K562 (cell line): ENCODE data around the gene CELA3A. TPM values are rescaled to one million over a fixed set of nuclear protein-coding genes. Genes with fewer than 3 reads are reported as not detected.

ENCODE experiments used
- ATAC-seq: fragments of 200-7000 bp; cut with Tn5 transposase; 3 replicates; pipeline ENCODE4 v1.9.1; 2020; ENCODE audit warnings: moderate library complexity
- BruUV-seq: library from RNA; stranded (reverse); fragments of 400-500 nt; replicated peaks from 2 replicates; lab custom pipeline; 2021; lab: Mats Ljungman, UMichigan
- CTCF ChIA-PET: fragments of 300-600 bp; formaldehyde crosslinking; extraction: SDS; loops from one replicate; lab custom pipeline; 2021; ENCODE audit warnings: low intra/inter-chr PET ratio; lab: Yijun Ruan, JAX
- POLR2A ChIA-PET: fragments of 300-600, 350-650 bp; sonication (Branson Sonifier 250); formaldehyde crosslinking; extraction: SDS; loops from one replicate; lab custom pipeline; 2021; ENCODE audit warnings: antibody characterized with exemption, inconsistent platforms; lab: Yijun Ruan, JAX
- DNase-seq, 4 experiments: peaks; one replicate each; pipeline versions ENCODE4 v3.0.0 to v3.0.0-alpha.2; 2011 to 2018; ENCODE audit warnings: low spot score in 3 of 4, mixed read lengths in 3 of 4; ENCODE audit errors: extremely low read depth in 1 of 4
- FAIRE-seq: peaks from 2 replicates; lab custom pipeline; 2011; peaks lifted over from hg19 to GRCh38; lab: Jason Lieb, UNC
- H2AFZ ChIP-seq: 2 replicates; pipeline ENCODE4 v1.6.0; 2011; ENCODE audit warnings: low read depth, low read length, control low read depth, inconsistent platforms
- H3K27ac ChIP-seq: fragments of 200-600 bp; 3 replicates; pipeline ENCODE4 v1.8.0; 2011; ENCODE audit warnings: low read depth, mild to moderate bottlenecking, control low read depth, inconsistent platforms, low read length, moderate library complexity, mixed read lengths; ENCODE audit errors: extremely low read depth
- H3K27me3 ChIP-seq, 2 experiments: fragments of 300-600 bp in 1 of 2; 2 replicates in 1 of 2; 3 replicates in 1 of 2; pipeline versions ENCODE4 v1.6.0 to v1.8.0; 2011; ENCODE audit warnings: inconsistent platforms in 2 of 2, low read length in 2 of 2, mild to moderate bottlenecking in 1 of 2, mixed read lengths in 1 of 2, moderate library complexity in 1 of 2; ENCODE audit not compliant: control insufficient read depth in 2 of 2, insufficient read depth in 2 of 2
- H3K36me3 ChIP-seq: fragments of 300-600 bp; 3 replicates; pipeline ENCODE4 v1.8.0; 2011; ENCODE audit warnings: mild to moderate bottlenecking, low read length, inconsistent platforms; ENCODE audit not compliant: control insufficient read depth, insufficient read depth
- H3K4me1 ChIP-seq, 2 experiments: fragments of 200-600 bp in 1 of 2; replicated peaks in 1 of 2; 2 replicates in 1 of 2; 3 replicates in 1 of 2; pipeline versions ENCODE4 v1.5.1 to v1.8.0; 2011; ENCODE audit warnings: inconsistent platforms in 2 of 2, low read length in 2 of 2, mild to moderate bottlenecking in 1 of 2, mixed read lengths in 1 of 2, moderate library complexity in 1 of 2; ENCODE audit not compliant: control insufficient read depth in 2 of 2, insufficient read depth in 2 of 2
- H3K4me2 ChIP-seq: 2 replicates; pipeline ENCODE4 v1.6.1; 2011; ENCODE audit warnings: low read length, control low read depth, inconsistent platforms, mixed read lengths; ENCODE audit not compliant: insufficient read depth
- H3K4me3 ChIP-seq: fragments of 200-600 bp; sonication (generic), shearing (Covaris generic); 2 replicates; pipeline ENCODE4 v1.5.1; 2016; ENCODE audit warnings: control low read depth, inconsistent platforms
- H3K79me2 ChIP-seq: fragments of 200-600 bp; 3 replicates; pipeline ENCODE4 v1.8.0; 2011; ENCODE audit warnings: low read length, inconsistent platforms; ENCODE audit not compliant: control insufficient read depth, insufficient read depth
- H3K9ac ChIP-seq, 2 experiments: 2 replicates each; pipeline versions ENCODE4 v1.6.0 to v1.6.1; 2011; ENCODE audit warnings: low read depth in 2 of 2, low read length in 2 of 2, control low read depth in 1 of 2, inconsistent platforms in 1 of 2, mild to moderate bottlenecking in 1 of 2, mixed read lengths in 1 of 2; ENCODE audit not compliant: insufficient read depth in 1 of 2
- H3K9me1 ChIP-seq: one replicate; pipeline ENCODE4 v1.6.0; 2011; ENCODE audit warnings: inconsistent platforms, mild to moderate bottlenecking, low read length, moderate library complexity; ENCODE audit not compliant: control insufficient read depth, insufficient read depth
- H3K9me3 ChIP-seq: replicated peaks from 2 replicates; pipeline ENCODE4 v1.5.1; 2011; ENCODE audit warnings: low read depth, low read length, inconsistent platforms; ENCODE audit not compliant: control insufficient read depth, insufficient read depth
- H4K20me1 ChIP-seq: replicated peaks from 2 replicates; pipeline ENCODE4 v1.6.1; 2011; ENCODE audit warnings: low read length, inconsistent platforms, mixed read lengths; ENCODE audit not compliant: control insufficient read depth, insufficient read depth
- ATF1 ChIP-seq, 2 experiments: fragments of 450-650 bp in 1 of 2; IDR thresholded peaks; 2 replicates each; pipeline ENCODE4 v1.6.1; 2016; ENCODE audit warnings: missing compliant biosample characterization in 1 of 2, missing genetic modification characterization in 1 of 2
- BRCA1 ChIP-seq, 2 experiments: fragments of 450-650 bp in 1 of 2; sonication (generic) in 1 of 2; formaldehyde crosslinking in 1 of 2; IDR thresholded peaks; 2 replicates each; pipeline versions ENCODE4 v1.5.0 to v1.6.1; 2017 to 2020; ENCODE audit warnings: mild to moderate bottlenecking in 1 of 2, missing genetic modification reagents in 1 of 2
- DPF2 ChIP-seq: fragments of 450-650 bp; IDR thresholded peaks from 2 replicates; pipeline ENCODE4 v1.6.1; 2016
- EP300 ChIP-seq: IDR thresholded peaks from 2 replicates; pipeline ENCODE4 v1.6.1; 2012; ENCODE audit warnings: low read length, improper control_type of control experiment
- FOXK2 ChIP-seq, 2 experiments: fragments of 450-650 bp; IDR thresholded peaks in 1 of 2; conservative IDR thresholded peaks in 1 of 2; 2 replicates each; pipeline ENCODE4 v1.6.1; 2016; ENCODE audit warnings: low read depth in 2 of 2, mild to moderate bottlenecking in 1 of 2
- KHSRP ChIP-seq: fragments of 450-650 bp; IDR thresholded peaks from 2 replicates; pipeline ENCODE4 v1.6.1; 2017
- KLF1 ChIP-seq: fragments of 450-650 bp; IDR thresholded peaks from 2 replicates; pipeline ENCODE4 v1.6.1; 2016; ENCODE audit warnings: missing genetic modification characterization, missing compliant biosample characterization
- NCOA6 ChIP-seq: fragments of 450-650 bp; IDR thresholded peaks from 2 replicates; pipeline ENCODE4 v1.6.1; 2017; ENCODE audit warnings: mild to moderate bottlenecking
- PHTF2 ChIP-seq: fragments of 250-450 bp; sonication (Bioruptor Pico); IDR thresholded peaks from 2 replicates; pipeline ENCODE4 v1.5.0; 2021; ENCODE audit warnings: mild to moderate bottlenecking
- RB1 ChIP-seq: fragments of 450-650 bp; IDR thresholded peaks from 2 replicates; pipeline ENCODE4 v1.6.1; 2017; ENCODE audit warnings: low read depth, mild to moderate bottlenecking
- TARDBP ChIP-seq: fragments of 450-650 bp; IDR thresholded peaks from 2 replicates; pipeline ENCODE4 v1.6.1; 2016
- TEAD4 ChIP-seq, 2 experiments: sonication (generic) in 1 of 2; formaldehyde crosslinking in 1 of 2; IDR thresholded peaks; 2 replicates each; pipeline versions ENCODE4 v1.6.1 to v1.8.0; 2012 to 2022; ENCODE audit warnings: borderline replicate concordance in 1 of 2, inconsistent platforms in 1 of 2, low read length in 1 of 2, mild to moderate bottlenecking in 1 of 2, missing genetic modification reagents in 1 of 2
- TRIM28 ChIP-seq: fragments of 450-650 bp; IDR thresholded peaks from 2 replicates; pipeline ENCODE4 v1.6.1; 2017
- ZC3H11A ChIP-seq: IDR thresholded peaks from 2 replicates; pipeline ENCODE4 v1.6.1; 2012; ENCODE audit warnings: low read depth, low read length, improper control_type of control experiment
- ZNF324 ChIP-seq: fragments of 250-450 bp; sonication (Bioruptor Pico); IDR thresholded peaks from 2 replicates; pipeline ENCODE4 v1.4.0; 2020; ENCODE audit warnings: mild to moderate bottlenecking
- WGBS: fragments of 100-300 bp; shearing (Covaris generic); methylation state at CpG from one replicate; pipeline ENCODE4 v1.1.6; 2016; ENCODE audit warnings: low coverage, mixed read lengths; ENCODE audit not compliant: insufficient coverage; ENCODE audit errors: missing lambda C conversion rate; 5-methylcytosine and 5-hydroxymethylcytosine counted together
- in situ Hi-C: fragments of 300-500 bp; cut with MboI; formaldehyde crosslinking; loops from 4 replicates; pipeline ENCODE4 v1.15.0; 2018; ENCODE audit warnings: inconsistent platforms, mixed read lengths
- intact Hi-C: fragments of 100-400 bp; cut with micrococcal nuclease; formaldehyde crosslinking; loops from 2 replicates; pipeline ENCODE4 v1.14.2; 2022
- polyA plus RNA-seq, 8 experiments: library from polyadenylated mRNA; depleted of rRNA in 4 of 8; stranded (reverse) in 5 of 8; unstranded in 3 of 8; fragments of >200 nt; fragmentation: Nextera tagmentation in 2 of 8; fragmentation: Illumina TruSeq in 1 of 8; extraction: Ambion mirVana in 2 of 8; extraction: Trizol in 1 of 8; gene quantifications; 2 replicates each; pipeline versions ENCODE4 v1.2.1 to v1.2.3, GENCODE V29; 2011 to 2014; ENCODE audit warnings: inconsistent platforms in 1 of 8, missing spikeins in 1 of 8
- total RNA-seq, 7 experiments: library from RNA; depleted of rRNA in 6 of 7; stranded (reverse); fragments of >200 nt in 6 of 7; fragmentation: Illumina TruSeq in 2 of 7; extraction: Trizol in 2 of 7; gene quantifications; 2 replicates each; pipeline versions ENCODE4 v1.2.1 to v1.2.3, GENCODE V29; 2011 to 2021; ENCODE audit warnings: low replicate concordance in 1 of 7
- TF ChIP-seq, protein P1 (sequence below): sonication (generic); formaldehyde crosslinking; IDR thresholded peaks from 2 replicates; pipeline ENCODE4 v1.8.0; 2022; ENCODE audit warnings: missing genetic modification reagents, mild to moderate bottlenecking, moderate library complexity, borderline replicate concordance

CELA3A gene
- total and polyA plus RNA-seq, 9 of the 15 experiments (the other 6 are each of a cell fraction or from before 2014, with no cell fraction given), result 5.4 TPM; not detected in 8

- intact Hi-C loops (loop anchor here (1.0 to 10.0 kb wide), 6 partner anchors 57 to 449 kb away; no protein-coding TSS in a partner anchor), in situ Hi-C loops (no loop called here)
- no peak overlapping the region; the same call in 2 of the 3 replicates for H3K27ac ChIP-seq
- BruUV-seq, result no TSS peak
- 0 out of 2 replicates have a peak overlapping the region, but pooled peaks have one; percentile 27 for H3K4me2 ChIP-seq
- FAIRE-seq (peak; percentile 97), DNase-seq (peak; percentile 87 to 93 (median 89)), ATAC-seq (peak; percentile 97)
- H3K4me3 ChIP-seq, result no peak overlapping the region
- H3K4me1 ChIP-seq, result peaks cover 4 to 9% of the 10 kb centered on the region in 2 experiments; a peak in 3 of 5 replicates
- ChIA-PET CTCF (interaction anchor here (0.6 to 1.1 kb wide), 6 partner anchors 8 to 301 kb away, joined by 3 to 7 read pairs (median 3); no protein-coding TSS in a partner anchor), POLR2A (interaction anchor here (1.0 kb wide), 1 partner anchor 301 kb away, joined by 3 read pairs; no protein-coding TSS in a partner anchor)
- 54% methylated on average over 11 of the region's 11 CpGs for WGBS
- peaks cover 2 to 6% of the 10 kb centered on the region in 2 experiments; a peak in 2 of 5 replicates for H3K27me3 ChIP-seq
- no peaks in the 10 kb centered on the region for H3K79me2 ChIP-seq
- H3K9ac ChIP-seq, result peak overlapping the region in 1 of 2 experiments; percentile 12; a peak in 2 of 4 replicates
- no peaks in the 10 kb centered on the region for H3K9me3 ChIP-seq
- peak overlapping the region; percentile 85 for H2AFZ ChIP-seq
- no peaks in the 10 kb centered on the region for H4K20me1 ChIP-seq
- no peaks in the 10 kb centered on the region for H3K9me1 ChIP-seq
- no peaks in the 10 kb centered on the region for H3K36me3 ChIP-seq
- TF ChIP-seq RB1 (peak; percentile 52), DPF2 (peak; percentile 29; the same call in 1 of the 2 replicates), TRIM28 (0 out of 2 replicates have a peak, but pooled peaks have one; percentile 42), FOXK2 (conservative IDR thresholded peaks at IDR 0.05 in 1 of 2, IDR thresholded peaks at IDR 0.05 in 1 of 2; ENCODE audit: low read depth in 2 of 2) (peak in 1 of 2 experiments; percentile 57; a peak in 1 of 4 replicates), ATF1 (CRISPR knock-in tag; IDR thresholded peaks at IDR 0.05) (no peak), ATF1 (tag; IDR thresholded peaks at IDR 0.05) (0 out of 2 replicates have a peak, but pooled peaks have one; percentile 15), PHTF2 (CRISPR knock-in tag) (no peak), KLF1 (peak; percentile 7; the same call in 1 of the 2 replicates), ZNF324 (no peak), TEAD4 (IDR thresholded peaks at IDR 0.05; ENCODE audit: low read length) (no peak; the same call in 1 of the 2 replicates), TEAD4 (CRISPR knock-in tag; IDR thresholded peaks at IDR 0.05; ENCODE audit: borderline replicate concordance) (no peak), EP300 (peak; percentile 35; the same call in 1 of the 2 replicates), BRCA1 (IDR thresholded peaks at IDR 0.05) (no peak), BRCA1 (CRISPR knock-in tag; IDR thresholded peaks at IDR 0.05) (0 out of 2 replicates have a peak, but pooled peaks have one; percentile 47), NCOA6 (no peak), TARDBP (no peak), ZC3H11A (no peak), KHSRP (no peak)
- TF ChIP-seq, protein P1, sequence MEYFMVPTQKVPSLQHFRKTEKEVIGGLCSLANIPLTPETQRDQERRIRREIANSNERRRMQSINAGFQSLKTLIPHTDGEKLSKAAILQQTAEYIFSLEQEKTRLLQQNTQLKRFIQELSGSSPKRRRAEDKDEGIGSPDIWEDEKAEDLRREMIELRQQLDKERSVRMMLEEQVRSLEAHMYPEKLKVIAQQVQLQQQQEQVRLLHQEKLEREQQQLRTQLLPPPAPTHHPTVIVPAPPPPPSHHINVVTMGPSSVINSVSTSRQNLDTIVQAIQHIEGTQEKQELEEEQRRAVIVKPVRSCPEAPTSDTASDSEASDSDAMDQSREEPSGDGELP, result peak; percentile 77; the same call in 1 of the 2 replicates
Observed at GRCh38 chr1:21963477-21964217, 37.8 kb upstream of the CELA3A start.
